Activated CD8-positive, alpha-beta T cell treated with anti-CD3 and anti-CD28 coated beads for 36 hours (primary cell): ENCODE data around the gene SLC43A2. TPM values are rescaled to one million over a fixed set of nuclear protein-coding genes. Genes with fewer than 3 reads are reported as not detected.

Source experiments
- ATAC-seq: fragments of 200-7000 bp; cut with Tn5 transposase; one replicate; pipeline ENCODE4 v1.10.0; 2021; ENCODE audit warnings: mild to moderate bottlenecking, moderate library complexity
- CTCF ChIA-PET: fragments of 350-600 bp; sonication (Branson Sonifier 250); formaldehyde crosslinking; loops from one replicate; lab custom pipeline; 2021; ENCODE audit warnings: antibody characterized with exemption; lab: Charles Lee
- POLR2A ChIA-PET: fragments of 350-600 bp; sonication (Branson Sonifier 250); formaldehyde crosslinking; loops from one replicate; lab custom pipeline; 2021; ENCODE audit warnings: antibody characterized with exemption; lab: Charles Lee
- DNase-seq: peaks from one replicate; pipeline ENCODE4 v3.0.0-alpha.2; 2020
- H3K27ac Mint-ChIP-seq: one replicate; pipeline ENCODE4 v1.8.0; 2021; ENCODE audit warnings: mild to moderate bottlenecking, mixed read lengths
- H3K27me3 Mint-ChIP-seq: one replicate; pipeline ENCODE4 v1.8.0; 2021; ENCODE audit warnings: mixed read lengths
- H3K36me3 Mint-ChIP-seq: one replicate; pipeline ENCODE4 v1.8.0; 2021; ENCODE audit warnings: low read depth, mixed read lengths
- H3K4me1 Mint-ChIP-seq: one replicate; pipeline ENCODE4 v1.8.0; 2021; ENCODE audit warnings: low read depth, mixed read lengths
- H3K4me3 Mint-ChIP-seq: one replicate; pipeline ENCODE4 v1.8.0; 2021; ENCODE audit warnings: mild to moderate bottlenecking, moderate library complexity, mixed read lengths
- H3K9me3 Mint-ChIP-seq: one replicate; pipeline ENCODE4 v1.8.0; 2021; ENCODE audit warnings: mixed read lengths
- CTCF ChIP-seq: fragments of 200-600 bp; IDR thresholded peaks from one replicate; pipeline ENCODE4 v1.8.0; 2022; ENCODE audit warnings: antibody characterized with exemption, mild to moderate bottlenecking
- intact Hi-C: fragments of 100-400 bp; cut with micrococcal nuclease; formaldehyde crosslinking; loops from one replicate; pipeline ENCODE4 v1.10.0; 2022
- total RNA-seq, 2 experiments: library from RNA; stranded (reverse); gene quantifications; one replicate each; pipeline ENCODE4 v1.2.3, GENCODE V29; 2021

The SLC43A2 gene
- total RNA-seq, 2 experiments from 2014 or later, result 5.6 to 5.7 TPM

GRCh38 chr17:1646199-1646875 lies 17.7 kb upstream of the SLC43A2 start:
- no peak for DNase-seq
- H3K27me3 Mint-ChIP-seq, result no peaks in the 10 kb centered on the region
- TF ChIP-seq CTCF, result no peak
- H3K4me1 Mint-ChIP-seq, result peaks cover 39% of the 10 kb centered on the region
- CTCF ChIA-PET, result interaction anchor here (0.8 to 3.5 kb wide), 5 partner anchors 17 to 75 kb away, joined by 3 to 18 read pairs (median 6); no protein-coding TSS in a partner anchor
- H3K9me3 Mint-ChIP-seq, result no peaks in the 10 kb centered on the region
- no peak for ATAC-seq
- POLR2A ChIA-PET, result interaction anchor here (1.0 to 1.2 kb wide), 2 partner anchors 11 to 184 kb away, joined by 3 read pairs; partner anchors contain the start of gene RPA1
- H3K27ac Mint-ChIP-seq, result no peak overlapping the region
- H3K4me3 Mint-ChIP-seq, result no peak overlapping the region
- peaks cover 1% of the 10 kb centered on the region for H3K36me3 Mint-ChIP-seq
- intact Hi-C loops, result no loop called here

GRCh38 chr17:1645207-1646171 lies 16.9 kb upstream of the SLC43A2 start, which contains the start of gene SCARF1:
SCARF1 (minus strand) TSS chr17:1645732; CDS start chr17:1645697, 35 bp downstream.
- POLR2A ChIA-PET, result interaction anchor here (1.0 to 1.1 kb wide), 2 partner anchors 24 to 185 kb away, joined by 3 read pairs; partner anchors contain the start of gene RPA1

GRCh38 chr17:1644493-1645206 lies 16.0 kb upstream of the SLC43A2 start:
- peak overlapping the region; percentile 90 for H3K27ac Mint-ChIP-seq
- intact Hi-C loops, result no loop called here
- DNase-seq (peak; percentile 72), ATAC-seq (peak; percentile 21)
- CTCF ChIA-PET, result interaction anchor here (0.9 to 2.3 kb wide), 3 partner anchors 15 to 119 kb away, joined by 3 to 11 read pairs (median 3); no protein-coding TSS in a partner anchor
- TF ChIP-seq CTCF, result peak; percentile 19
- H3K4me3 Mint-ChIP-seq, result peak overlapping the region; percentile 70
- H3K4me1 Mint-ChIP-seq, result peaks cover 26% of the 10 kb centered on the region
- no peaks in the 10 kb centered on the region for H3K9me3 Mint-ChIP-seq
- H3K27me3 Mint-ChIP-seq, result no peaks in the 10 kb centered on the region
- POLR2A ChIA-PET, result interaction anchor here (1.1 to 1.4 kb wide), 2 partner anchors 16 to 24 kb away, joined by 3 to 4 read pairs; no protein-coding TSS in a partner anchor
- H3K36me3 Mint-ChIP-seq, result no peaks in the 10 kb centered on the region

More at GRCh38 chr17:1645207-1646171, 16.9 kb upstream of the SLC43A2 start, which contains the start of gene SCARF1:
- H3K4me1 Mint-ChIP-seq, result peaks cover 33% of the 10 kb centered on the region
- no peak for TF ChIP-seq CTCF
- no peaks in the 10 kb centered on the region for H3K9me3 Mint-ChIP-seq
- CTCF ChIA-PET, result interaction anchor here (0.8 to 2.3 kb wide), 4 partner anchors 16 to 76 kb away, joined by 3 to 11 read pairs (median 4); no protein-coding TSS in a partner anchor
- ATAC-seq (no peak), DNase-seq (peak; percentile 27)
- no peaks in the 10 kb centered on the region for H3K36me3 Mint-ChIP-seq
- H3K4me3 Mint-ChIP-seq, result peak within 1 kb of the TSS; percentile 70
- H3K27me3 Mint-ChIP-seq, result no peaks in the 10 kb centered on the region
- H3K27ac Mint-ChIP-seq, result peak within 1 kb of the TSS; percentile 90
- intact Hi-C loops, result no loop called here

GRCh38 chr17:1643999-1644492 lies 15.4 kb upstream of the SLC43A2 start:
- Mint-ChIP-seq H3K4me3 (peak overlapping the region; percentile 70), H3K27ac (peak overlapping the region; percentile 90), H3K9me3 (no peaks in the 10 kb centered on the region), H3K4me1 (peaks cover 26% of the 10 kb centered on the region), H3K36me3 (no peaks in the 10 kb centered on the region), H3K27me3 (no peaks in the 10 kb centered on the region)
- ChIA-PET CTCF (interaction anchor here (0.9 to 2.3 kb wide), 4 partner anchors 14 to 119 kb away, joined by 3 to 11 read pairs (median 4); no protein-coding TSS in a partner anchor), POLR2A (interaction anchor here (0.6 to 1.4 kb wide), 2 partner anchors 16 to 25 kb away, joined by 3 to 4 read pairs; no protein-coding TSS in a partner anchor)
- TF ChIP-seq CTCF, result no peak
- intact Hi-C loops, result no loop called here
- ATAC-seq (peak; percentile 5), DNase-seq (peak; percentile 31)
